Stimulated activated CD8-positive, alpha-beta memory T cell treated with anti-CD3 and anti-CD28 coated beads, Interleukin-12 subunit alpha, Interleukin-12 subunit beta, amount 100 ng/mL, for 1 hour (primary cell): ENCODE data around the gene TNKS1BP1.

Experiments
- DNase-seq: peaks from one replicate; pipeline ENCODE4 v3.0.0-alpha.2; 2020; ENCODE audit warnings: low read depth

The TNKS1BP1 gene

DNA sequence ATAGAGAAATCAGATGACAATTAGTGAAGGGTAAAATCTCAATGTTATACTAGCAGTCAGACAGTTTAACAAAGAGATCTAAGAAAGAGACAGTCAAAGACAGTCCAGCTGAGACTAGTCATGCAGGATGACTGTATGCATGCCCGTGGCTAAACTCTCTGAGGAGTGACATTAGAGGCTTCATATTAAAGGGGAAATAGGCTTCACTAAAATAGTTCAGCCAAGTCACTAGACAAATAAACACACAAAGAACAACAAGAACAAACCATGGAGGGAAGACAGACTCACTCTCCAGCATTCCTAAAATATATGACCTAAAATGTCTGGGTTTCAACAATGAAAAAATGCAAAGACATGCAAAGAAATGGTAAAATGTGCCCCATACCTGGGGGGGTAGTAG lies 69.1 kb downstream of the TNKS1BP1 start:
- no peak for DNase-seq

DNA sequence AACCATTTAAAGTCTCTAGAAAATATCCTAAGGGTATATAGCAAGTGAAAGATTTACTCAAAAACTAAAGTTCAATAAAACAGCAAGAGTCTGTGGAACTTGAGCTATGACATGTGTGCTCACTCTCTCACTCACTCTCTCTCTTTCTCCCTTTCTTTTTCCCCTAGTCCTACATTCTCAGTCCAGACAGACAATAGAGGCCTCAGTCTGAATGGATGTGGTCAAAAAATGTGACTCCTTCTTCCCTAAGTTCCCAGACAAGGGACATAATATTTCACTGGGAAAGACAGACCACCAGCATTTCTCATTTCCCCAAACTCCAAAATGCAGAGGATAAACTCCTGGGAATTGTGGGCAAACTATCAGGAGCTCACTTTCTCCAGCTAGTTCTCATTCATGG lies 70.1 kb downstream of the TNKS1BP1 start:
- DNase-seq = no peak

DNA sequence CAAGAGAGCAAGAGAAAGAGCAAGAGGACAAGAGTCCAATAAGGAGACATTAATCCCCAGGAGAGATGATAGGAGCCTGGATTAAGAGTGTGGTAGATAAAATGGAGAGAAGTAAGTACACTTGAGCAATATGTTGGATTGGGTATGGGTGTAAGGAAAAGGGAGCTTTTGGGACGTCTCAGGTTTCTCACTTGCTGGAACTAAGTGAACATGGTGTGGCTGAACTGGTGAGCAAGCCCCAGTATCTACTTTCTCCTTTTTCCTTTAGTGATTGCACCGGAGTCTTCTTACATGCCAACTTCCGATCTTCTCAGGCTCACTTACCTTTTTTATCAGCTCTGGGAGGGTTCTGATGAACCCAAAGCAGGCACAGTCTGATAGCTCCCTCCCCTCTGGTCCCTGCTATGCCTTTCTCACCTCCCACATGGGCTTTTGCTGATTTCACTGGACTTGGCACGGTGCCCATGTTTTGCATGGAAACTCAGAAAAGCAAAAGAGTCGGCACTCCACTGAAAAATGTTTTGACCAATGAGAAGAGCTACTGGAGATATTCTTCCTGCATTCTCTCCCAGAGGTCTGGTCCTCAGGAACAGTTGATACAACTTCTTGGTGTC lies 73.2 kb downstream of the TNKS1BP1 start:
- DNase-seq = no peak

DNA sequence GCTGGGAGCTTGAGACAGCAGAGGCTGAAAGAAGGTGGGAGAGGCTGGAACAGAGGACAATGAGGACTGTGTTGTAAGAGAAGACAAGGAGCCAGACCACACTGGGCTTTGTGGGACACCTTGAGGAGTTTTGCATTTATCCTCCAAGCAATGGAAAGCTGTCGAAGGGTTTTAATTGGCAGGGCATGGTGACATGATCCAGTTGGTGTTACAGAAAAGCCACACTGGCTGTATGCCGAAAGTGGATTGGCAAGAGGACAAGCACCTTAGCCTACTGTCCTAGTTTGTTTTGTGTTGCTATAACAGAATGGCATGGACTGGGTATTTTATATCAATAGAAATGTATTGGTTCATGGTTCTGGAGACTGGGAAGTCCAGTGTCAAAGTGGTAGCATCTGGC lies 73.7 kb downstream of the TNKS1BP1 start:
- no peak for DNase-seq
